GM12891 (cell line): ENCODE measurements around the gene RUNX2.

Experiments
- POLR2A ChIP-seq: IDR thresholded peaks from 2 replicates; pipeline ENCODE4 v1.6.1; 2011; ENCODE audit warnings: low read depth, low read length, control low read depth
- SPI1 ChIP-seq: IDR thresholded peaks from 2 replicates; pipeline ENCODE4 v1.6.1; 2011; ENCODE audit warnings: low read depth, low read length, control low read depth
- TAF1 ChIP-seq: IDR thresholded peaks from 2 replicates; pipeline ENCODE4 v1.6.1; 2011; ENCODE audit warnings: low read depth, low read length, control low read depth

DNA sequence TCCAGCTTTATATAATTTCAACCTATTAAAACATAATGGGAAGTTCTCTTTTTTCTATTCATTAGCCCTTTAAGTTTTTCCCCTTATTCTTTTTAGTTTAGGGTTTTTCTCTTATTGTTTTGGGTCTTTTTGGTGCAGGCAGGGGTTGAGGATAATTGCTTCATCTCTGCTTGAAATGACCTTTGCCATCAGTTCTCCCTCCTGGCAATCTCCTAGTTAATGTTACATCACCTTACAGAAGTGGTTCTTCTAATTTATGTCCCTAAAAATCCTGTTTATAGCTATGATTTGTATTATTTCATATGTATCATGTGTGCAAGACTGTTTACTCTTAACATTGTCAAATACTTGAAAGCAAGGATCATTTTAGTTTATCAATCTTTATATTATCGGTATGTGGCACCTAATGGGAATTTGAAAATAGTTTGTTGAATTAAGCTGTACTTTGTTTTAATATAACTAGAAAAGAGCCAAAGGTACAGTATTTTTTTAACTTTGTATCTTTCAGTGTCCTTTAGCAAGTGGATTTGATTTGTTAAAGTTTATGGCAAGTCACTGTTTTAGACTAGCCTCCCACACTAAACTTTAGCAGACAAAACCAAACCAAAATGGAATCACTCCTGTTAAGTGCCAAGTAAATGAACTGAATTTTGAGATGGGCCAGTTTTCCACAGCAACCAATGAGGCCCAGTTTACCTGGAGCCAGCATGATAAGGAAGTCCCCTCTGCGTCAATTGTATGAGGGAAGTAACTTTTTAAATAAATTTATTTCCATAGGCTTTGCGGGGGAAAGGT lies 26.6 kb upstream of the RUNX2 start:
- TF ChIP-seq POLR2A (no peak), TAF1 (no peak), SPI1 (no peak)
